HEK293T (cell line): ENCODE measurements around the gene RNF214.
"Not testable (repeated sequence)": the region's sequence is repeated elsewhere in the genome, so short reads cannot be mapped to it uniquely, and the experiment has no call there.

Experiments
- BHLHE40 ChIP-seq: fragments of 450-650 bp; IDR thresholded peaks from 2 replicates; pipeline ENCODE4 v1.6.1; 2016; ENCODE audit warnings: mild to moderate bottlenecking, moderate library complexity, borderline replicate concordance
- FOXA1 ChIP-seq: fragments of 450-650 bp; IDR thresholded peaks from 2 replicates; pipeline ENCODE4 v1.6.1; 2016; ENCODE audit warnings: mild to moderate bottlenecking
- HDGF ChIP-seq: fragments of 450-650 bp; IDR thresholded peaks from 2 replicates; pipeline ENCODE4 v1.6.1; 2017; ENCODE audit warnings: antibody characterized with exemption, borderline replicate concordance
- L3MBTL2 ChIP-seq: fragments of 450-650 bp; conservative IDR thresholded peaks from 2 replicates; pipeline ENCODE4 v1.6.1; 2016; ENCODE audit warnings: mild to moderate bottlenecking
- LEF1 ChIP-seq: fragments of 450-650 bp; IDR thresholded peaks from 2 replicates; pipeline ENCODE4 v1.6.1; 2017; ENCODE audit warnings: mild to moderate bottlenecking, borderline replicate concordance
- SP1 ChIP-seq: fragments of 450-650 bp; IDR thresholded peaks from 2 replicates; pipeline ENCODE4 v1.6.1; 2017
- SUZ12 ChIP-seq: fragments of 450-650 bp; IDR thresholded peaks from 2 replicates; pipeline ENCODE4 v1.6.1; 2016; ENCODE audit warnings: mild to moderate bottlenecking

- not testable (repeated sequence) for TF ChIP-seq LEF1, BHLHE40, SP1, HDGF, L3MBTL2, SUZ12, FOXA1
Measured at GRCh38 chr11:117206111-117206510, 26.4 kb upstream of the RNF214 start.
